Neural progenitor cell (in vitro differentiated cells): Measurements from ENCODE around the gene WNT6. TPM values are rescaled to one million over a fixed set of nuclear protein-coding genes. Genes with fewer than 3 reads are reported as not detected.

Source experiments
- DNase-seq: peaks from one replicate; pipeline ENCODE4 v3.0.0-alpha.2; 2016; ENCODE audit warnings: low spot score
- H2AFZ ChIP-seq: fragments of 200-600 bp; sonication (generic); replicated peaks from 2 replicates; pipeline ENCODE4 v1.6.1; 2016; ENCODE audit warnings: antibody characterized with exemption
- H3F3A ChIP-seq: fragments of 200-600 bp; sonication (generic); 2 replicates; pipeline ENCODE4 v1.6.1; 2016; ENCODE audit warnings: antibody characterized with exemption, low read depth
- H3K27ac ChIP-seq: fragments of 200-600 bp; sonication (generic); 2 replicates; pipeline ENCODE4 v1.5.1; 2016; ENCODE audit warnings: mild to moderate bottlenecking
- H3K27me3 ChIP-seq: fragments of 200-600 bp; sonication (generic); 2 replicates; pipeline ENCODE4 v1.6.1; 2016; ENCODE audit warnings: mild to moderate bottlenecking, moderate library complexity
- H3K36me3 ChIP-seq: fragments of 200-600 bp; sonication (generic); 2 replicates; pipeline ENCODE4 v1.5.1; 2016
- H3K4me1 ChIP-seq: fragments of 200-600 bp; sonication (generic); 2 replicates; pipeline ENCODE4 v1.6.1; 2016; ENCODE audit warnings: mixed run types
- H3K4me2 ChIP-seq: fragments of 200-600 bp; sonication (generic); 2 replicates; pipeline ENCODE4 v1.6.1; 2016
- H3K4me3 ChIP-seq: fragments of 200-600 bp; sonication (generic); 2 replicates; pipeline ENCODE4 v1.5.1; 2016
- H3K79me2 ChIP-seq: fragments of 200-600 bp; sonication (generic); 2 replicates; pipeline ENCODE4 v1.6.1; 2016; ENCODE audit warnings: low read depth
- H3K9ac ChIP-seq: fragments of 200-600 bp; sonication (generic); 2 replicates; pipeline ENCODE4 v1.6.1; 2016
- H3K9me3 ChIP-seq: fragments of 200-600 bp; sonication (generic); 2 replicates; pipeline ENCODE4 v1.5.1; 2016; ENCODE audit warnings: low read depth
- H4K20me1 ChIP-seq: fragments of 200-600 bp; sonication (generic); 2 replicates; pipeline ENCODE4 v1.6.1; 2016; ENCODE audit warnings: low read depth
- H3K27ac Mint-ChIP-seq: 3 replicates; pipeline ENCODE4 v1.8.0; 2021; ENCODE audit warnings: mixed read lengths
- H3K27me3 Mint-ChIP-seq: 2 replicates; pipeline ENCODE4 v1.8.0; 2022; ENCODE audit warnings: low read depth, mild to moderate bottlenecking, inconsistent platforms, moderate library complexity, mixed read lengths; ENCODE audit not compliant: insufficient read depth
- H3K36me3 Mint-ChIP-seq: 3 replicates; pipeline ENCODE4 v1.8.0; 2021; ENCODE audit warnings: mixed read lengths
- H3K4me1 Mint-ChIP-seq: 3 replicates; pipeline ENCODE4 v1.8.0; 2021; ENCODE audit warnings: mixed read lengths
- H3K4me3 Mint-ChIP-seq: 3 replicates; pipeline ENCODE4 v1.8.0; 2021; ENCODE audit warnings: mild to moderate bottlenecking, moderate library complexity, mixed read lengths
- H3K9me3 Mint-ChIP-seq: 3 replicates; pipeline ENCODE4 v1.8.0; 2020; ENCODE audit warnings: mixed read lengths
- EZH2 ChIP-seq: fragments of 200-600 bp; sonication (generic); IDR thresholded peaks from 2 replicates; pipeline ENCODE4 v1.6.1; 2017; ENCODE audit warnings: antibody characterized with exemption, mild to moderate bottlenecking, moderate library complexity
- EZH2phosphoT487 ChIP-seq: fragments of 200-600 bp; sonication (generic); IDR thresholded peaks from 2 replicates; pipeline ENCODE4 v1.6.1; 2017; ENCODE audit warnings: antibody characterized with exemption
- total RNA-seq: library from RNA; depleted of rRNA; stranded (reverse); fragments of >200 nt; gene quantifications from 2 replicates; pipeline ENCODE4 v1.2.3, GENCODE V29; 2015; ENCODE audit warnings: low replicate concordance
- TF ChIP-seq, protein P1 (sequence below): fragments of 200-600 bp; sonication (generic); IDR thresholded peaks from 2 replicates; pipeline ENCODE4 v1.5.1; 2017; ENCODE audit warnings: antibody characterized with exemption, mild to moderate bottlenecking

The WNT6 gene
- total RNA-seq, 1 donor from 2014 or later, result not detected

DNA sequence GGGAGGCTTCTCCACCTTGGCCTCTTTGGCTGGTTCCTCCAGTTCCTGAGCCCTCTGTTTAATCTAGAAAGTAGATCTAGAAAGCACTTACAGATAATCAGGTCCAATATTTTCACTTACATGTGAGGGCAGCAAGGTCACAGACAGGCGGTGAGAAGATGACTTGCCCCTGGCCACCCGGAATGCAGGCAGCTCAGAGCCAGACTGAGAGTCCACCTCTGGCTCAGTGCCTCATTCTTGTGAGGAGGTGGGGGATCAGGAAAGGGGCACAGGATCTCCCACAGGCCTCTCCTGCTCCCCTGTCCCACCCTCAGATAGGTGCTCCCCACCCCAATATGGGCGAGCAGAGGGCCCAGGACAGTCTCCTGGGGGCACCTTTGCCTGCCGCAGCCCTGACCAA is 5.8 kb downstream of the WNT6 start:
- peaks cover 5% of the 10 kb centered on the region for H3K9me3 Mint-ChIP-seq
- no peak overlapping the region for H3K9ac ChIP-seq
- no peak overlapping the region for H3K4me3 Mint-ChIP-seq
- peaks cover 10% of the 10 kb centered on the region for H3K4me1 Mint-ChIP-seq
- no peaks in the 10 kb centered on the region for H3K9me3 ChIP-seq
- H3K27ac ChIP-seq, result no peak overlapping the region
- H2AFZ ChIP-seq, result no peak overlapping the region
- no peak for TF ChIP-seq EZH2phosphoT487
- TF ChIP-seq EZH2, result no peak
- TF ChIP-seq, protein P1, sequence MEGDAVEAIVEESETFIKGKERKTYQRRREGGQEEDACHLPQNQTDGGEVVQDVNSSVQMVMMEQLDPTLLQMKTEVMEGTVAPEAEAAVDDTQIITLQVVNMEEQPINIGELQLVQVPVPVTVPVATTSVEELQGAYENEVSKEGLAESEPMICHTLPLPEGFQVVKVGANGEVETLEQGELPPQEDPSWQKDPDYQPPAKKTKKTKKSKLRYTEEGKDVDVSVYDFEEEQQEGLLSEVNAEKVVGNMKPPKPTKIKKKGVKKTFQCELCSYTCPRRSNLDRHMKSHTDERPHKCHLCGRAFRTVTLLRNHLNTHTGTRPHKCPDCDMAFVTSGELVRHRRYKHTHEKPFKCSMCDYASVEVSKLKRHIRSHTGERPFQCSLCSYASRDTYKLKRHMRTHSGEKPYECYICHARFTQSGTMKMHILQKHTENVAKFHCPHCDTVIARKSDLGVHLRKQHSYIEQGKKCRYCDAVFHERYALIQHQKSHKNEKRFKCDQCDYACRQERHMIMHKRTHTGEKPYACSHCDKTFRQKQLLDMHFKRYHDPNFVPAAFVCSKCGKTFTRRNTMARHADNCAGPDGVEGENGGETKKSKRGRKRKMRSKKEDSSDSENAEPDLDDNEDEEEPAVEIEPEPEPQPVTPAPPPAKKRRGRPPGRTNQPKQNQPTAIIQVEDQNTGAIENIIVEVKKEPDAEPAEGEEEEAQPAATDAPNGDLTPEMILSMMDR, result no peak
- H3F3A ChIP-seq, result peaks cover 11% of the 10 kb centered on the region
- H3K79me2 ChIP-seq, result no peaks in the 10 kb centered on the region
- no peaks in the 10 kb centered on the region for H3K36me3 Mint-ChIP-seq
- no peak overlapping the region for H3K27ac Mint-ChIP-seq
- peaks cover 100% of the 10 kb centered on the region for H3K27me3 ChIP-seq
- no peak overlapping the region for H3K4me2 ChIP-seq
- no peak for DNase-seq
- H3K4me1 ChIP-seq, result peaks cover 5% of the 10 kb centered on the region
- H4K20me1 ChIP-seq, result peaks cover 11% of the 10 kb centered on the region
- no peak overlapping the region for H3K4me3 ChIP-seq
- H3K27me3 Mint-ChIP-seq, result peaks cover 84% of the 10 kb centered on the region
- H3K36me3 ChIP-seq, result no peaks in the 10 kb centered on the region

DNA sequence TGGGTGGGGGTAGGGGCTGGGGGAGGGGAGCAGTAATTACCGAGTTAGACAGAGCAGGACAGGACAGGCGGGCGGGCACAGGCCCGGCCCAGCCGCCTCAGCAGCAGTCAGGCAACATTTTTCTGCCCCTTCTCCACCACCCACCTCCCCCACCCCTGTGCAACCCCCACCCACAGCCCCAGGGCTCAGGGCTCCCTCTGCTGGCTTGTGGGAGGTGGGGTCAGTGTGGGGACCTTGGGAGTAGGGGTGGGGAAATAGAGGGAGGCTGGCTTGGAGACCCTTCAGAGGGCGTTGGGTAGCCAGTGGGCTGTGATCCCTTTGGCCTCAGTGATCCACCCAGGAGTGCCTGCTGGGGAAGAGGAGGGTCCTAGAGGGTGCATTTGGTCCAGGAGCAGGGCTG is 6.4 kb downstream of the WNT6 start:
- Mint-ChIP-seq H3K27ac (no peak overlapping the region), H3K36me3 (no peaks in the 10 kb centered on the region), H3K27me3 (peaks cover 84% of the 10 kb centered on the region), H3K4me1 (peaks cover 6% of the 10 kb centered on the region), H3K4me3 (no peak overlapping the region), H3K9me3 (peaks cover 5% of the 10 kb centered on the region)
- H3F3A ChIP-seq, result peaks cover 8% of the 10 kb centered on the region
- H2AFZ ChIP-seq, result no peak overlapping the region
- no peak overlapping the region for H3K27ac ChIP-seq
- no peaks in the 10 kb centered on the region for H3K36me3 ChIP-seq
- H3K9me3 ChIP-seq, result no peaks in the 10 kb centered on the region
- H3K4me1 ChIP-seq, result peaks cover 3% of the 10 kb centered on the region
- no peak overlapping the region for H3K4me2 ChIP-seq
- H3K9ac ChIP-seq, result no peak overlapping the region
- H3K27me3 ChIP-seq, result peaks cover 100% of the 10 kb centered on the region
- H3K79me2 ChIP-seq, result no peaks in the 10 kb centered on the region
- TF ChIP-seq EZH2, result no peak
- TF ChIP-seq EZH2phosphoT487, result no peak
- TF ChIP-seq, protein P1, result no peak
- H3K4me3 ChIP-seq, result no peak overlapping the region
- peaks cover 8% of the 10 kb centered on the region for H4K20me1 ChIP-seq
- no peak for DNase-seq

DNA sequence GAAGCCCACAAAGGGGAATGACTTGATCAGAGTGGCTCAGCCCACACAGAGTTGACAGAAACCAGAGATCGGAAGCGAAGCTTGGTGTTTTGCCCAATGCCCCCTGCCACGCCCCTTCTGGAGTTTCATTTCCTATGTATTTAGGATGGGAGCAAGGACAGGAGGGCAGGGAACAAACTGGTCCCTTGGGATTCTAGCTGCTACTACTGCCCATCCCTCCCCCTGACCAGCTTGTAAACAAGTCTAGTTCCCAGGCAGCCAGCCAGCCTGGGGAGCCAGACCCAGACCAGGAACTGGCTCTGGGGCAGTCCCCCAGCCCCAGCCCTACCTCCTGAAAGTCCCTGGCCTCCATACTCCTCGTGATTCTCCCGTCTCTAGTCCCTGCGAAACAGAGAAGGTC is 8.3 kb downstream of the WNT6 start:
- Histone ChIP-seq H3K27ac (no peak overlapping the region), H3K79me2 (no peaks in the 10 kb centered on the region), H3K4me2 (no peak overlapping the region), H3F3A (no peaks in the 10 kb centered on the region), H3K4me1 (peaks cover 3% of the 10 kb centered on the region), H3K9me3 (no peaks in the 10 kb centered on the region), H3K36me3 (no peaks in the 10 kb centered on the region), H3K9ac (no peak overlapping the region), H2AFZ (no peak overlapping the region), H4K20me1 (peaks cover 14% of the 10 kb centered on the region), H3K4me3 (no peak overlapping the region), H3K27me3 (peaks cover 100% of the 10 kb centered on the region)
- Mint-ChIP-seq H3K9me3 (peaks cover 5% of the 10 kb centered on the region), H3K4me1 (peaks cover 3% of the 10 kb centered on the region), H3K27ac (no peak overlapping the region), H3K27me3 (peaks cover 85% of the 10 kb centered on the region), H3K36me3 (no peaks in the 10 kb centered on the region), H3K4me3 (no peak overlapping the region)
- TF ChIP-seq EZH2, result no peak
- TF ChIP-seq, protein P1, result no peak
- no peak for TF ChIP-seq EZH2phosphoT487
- no peak for DNase-seq
